Body of pancreas (tissue), 4 donors: ENCODE measurements around the gene DNAJC8.

ENCODE experiments used
- POLR2A ChIP-seq, 3 donors: fragments of 450-650 bp; IDR thresholded peaks; one replicate each; pipeline ENCODE4 v1.6.1; 2016; ENCODE audit warnings: antibody characterized with exemption in 3 of 3, mild to moderate bottlenecking in 2 of 3
- TF ChIP-seq, protein P1 (sequence below), 7 experiments: fragments of 450-650 bp in 4 of 7; fragments of 200-600 bp in 3 of 7; sonication (generic) in 3 of 7; IDR thresholded peaks; one replicate each; pipeline ENCODE4 v1.5.1; 2016 to 2019; ENCODE audit warnings: antibody characterized with exemption in 7 of 7

- no peak for TF ChIP-seq POLR2A (IDR thresholded peaks at IDR 0.05)
- TF ChIP-seq, protein P1, sequence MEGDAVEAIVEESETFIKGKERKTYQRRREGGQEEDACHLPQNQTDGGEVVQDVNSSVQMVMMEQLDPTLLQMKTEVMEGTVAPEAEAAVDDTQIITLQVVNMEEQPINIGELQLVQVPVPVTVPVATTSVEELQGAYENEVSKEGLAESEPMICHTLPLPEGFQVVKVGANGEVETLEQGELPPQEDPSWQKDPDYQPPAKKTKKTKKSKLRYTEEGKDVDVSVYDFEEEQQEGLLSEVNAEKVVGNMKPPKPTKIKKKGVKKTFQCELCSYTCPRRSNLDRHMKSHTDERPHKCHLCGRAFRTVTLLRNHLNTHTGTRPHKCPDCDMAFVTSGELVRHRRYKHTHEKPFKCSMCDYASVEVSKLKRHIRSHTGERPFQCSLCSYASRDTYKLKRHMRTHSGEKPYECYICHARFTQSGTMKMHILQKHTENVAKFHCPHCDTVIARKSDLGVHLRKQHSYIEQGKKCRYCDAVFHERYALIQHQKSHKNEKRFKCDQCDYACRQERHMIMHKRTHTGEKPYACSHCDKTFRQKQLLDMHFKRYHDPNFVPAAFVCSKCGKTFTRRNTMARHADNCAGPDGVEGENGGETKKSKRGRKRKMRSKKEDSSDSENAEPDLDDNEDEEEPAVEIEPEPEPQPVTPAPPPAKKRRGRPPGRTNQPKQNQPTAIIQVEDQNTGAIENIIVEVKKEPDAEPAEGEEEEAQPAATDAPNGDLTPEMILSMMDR (IDR thresholded peaks at IDR 0.05) = no peak
Measured at GRCh38 chr1:28199328-28200233, 33.2 kb downstream of the DNAJC8 start.
